ENCODE data around the gene ECSIT.

- TF ChIP-seq POLR2AphosphoS5 (IDR thresholded peaks at IDR 0.05; ENCODE audit: low read depth, low read length) (no peak), TAF1 (IDR thresholded peaks at IDR 0.05; ENCODE audit: borderline replicate concordance, insufficient read depth, low read length) (no peak), SIN3A (IDR thresholded peaks at IDR 0.05; ENCODE audit: borderline replicate concordance, insufficient read depth, low read length) (no peak)
These were observed 72.3 kb downstream of the ECSIT start for GRCh38 chr19:11456659-11457058.

All from PFSK-1 (cell line).